Measurements from ENCODE around the gene DPT. TPM values are rescaled to one million over a fixed set of nuclear protein-coding genes. Genes with fewer than 3 reads are reported as not detected.

The DPT gene
- polyA plus RNA-seq, 3 donors = not detected

DNA sequence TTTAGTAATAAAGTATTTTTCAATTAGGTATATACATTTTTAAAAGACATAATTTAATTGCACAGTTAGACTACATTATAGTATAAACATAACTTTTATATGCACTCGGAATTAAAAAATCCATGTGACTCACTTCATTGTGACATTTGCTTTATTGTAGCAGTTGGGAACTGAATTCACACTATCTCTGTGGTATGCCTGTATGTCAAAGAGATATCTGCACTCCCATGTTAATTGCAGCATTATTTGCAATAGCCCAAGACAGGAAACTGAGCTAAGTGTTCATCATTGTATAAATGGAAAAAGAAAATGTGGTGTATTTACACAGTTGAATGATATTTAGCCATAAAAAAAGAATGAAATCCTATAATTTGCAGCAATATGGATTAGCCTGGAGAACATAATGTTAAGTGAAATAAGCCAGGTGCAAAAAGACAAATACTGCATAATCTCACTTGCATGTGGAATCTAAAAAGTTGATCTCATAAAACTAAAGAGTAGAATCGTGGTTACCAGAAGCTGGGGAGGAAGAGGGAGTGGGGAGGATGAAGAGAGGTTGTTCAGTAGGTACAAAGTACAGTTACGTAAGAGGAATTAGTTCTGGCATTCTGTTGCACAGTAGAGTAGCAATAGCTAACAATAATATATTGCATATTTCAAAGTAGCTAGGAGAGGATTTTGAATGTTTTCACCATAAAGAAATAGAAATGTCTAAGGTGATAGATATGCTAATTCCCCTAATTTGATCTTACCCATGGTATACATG is 64.8 kb downstream of the DPT start:
- no peak overlapping the region for H3K4me3 Mint-ChIP-seq

DNA sequence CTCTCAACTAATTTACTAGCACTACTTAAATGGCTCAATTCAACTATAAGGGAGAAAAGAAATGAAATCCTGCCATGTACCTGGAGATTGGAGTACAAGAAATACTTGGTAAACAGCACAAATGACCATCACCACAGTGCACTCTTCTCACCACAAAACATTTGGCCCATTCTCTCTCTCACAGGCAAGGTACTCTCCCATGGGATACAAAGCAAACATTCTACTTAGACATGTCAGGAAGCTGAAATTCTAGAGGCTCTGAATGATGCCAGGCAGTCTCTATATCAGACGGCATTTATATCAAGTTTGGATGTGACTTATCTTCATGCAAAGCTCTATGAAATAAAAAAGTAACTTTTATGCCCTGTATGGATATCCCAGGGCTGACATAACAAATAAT is 72.5 kb downstream of the DPT start:
- H3K4me3 Mint-ChIP-seq = no peak overlapping the region
- H3K9ac ChIP-seq (ENCODE audit: insufficient read depth, low read length, poor library complexity, severe bottlenecking) = no peak overlapping the region
- H3K9me3 Mint-ChIP-seq = peaks cover 0 to 4% (median 0%) of the 10 kb centered on the region in 7 donors
- H3K4me3 ChIP-seq (replicated peaks in 1 of 3; ENCODE audit: low read depth in 2 of 3, low read length in 3 of 3) = no peak overlapping the region
- no CpG with 5 or more reads among the region's 1 CpG for WGBS (ENCODE audit: insufficient coverage)
- no peak overlapping the region for H3K4me2 ChIP-seq (replicated peaks; ENCODE audit: extremely low read depth, low read length, poor library complexity, severe bottlenecking)
- peaks cover 0 to 3% (median 0%) of the 10 kb centered on the region in 3 donors for H3K27me3 Mint-ChIP-seq (ENCODE audit: low read depth in 3 of 3)
- no peak overlapping the region for H3K27ac Mint-ChIP-seq
- no peaks in the 10 kb centered on the region for H3K9me3 ChIP-seq (replicated peaks in 1 of 2; ENCODE audit: control insufficient read depth in 1 of 2, insufficient read depth in 1 of 2, low read length in 2 of 2)
- no peaks in the 10 kb centered on the region for H3K79me2 ChIP-seq (ENCODE audit: insufficient read depth, low read length)
- DNase-seq = no peak
- H2AFZ ChIP-seq (ENCODE audit: insufficient read depth, low read depth, low read length, poor library complexity, severe bottlenecking) = no peak overlapping the region
- H3K4me1 Mint-ChIP-seq = no peaks in the 10 kb centered on the region
- H4K20me1 ChIP-seq (ENCODE audit: insufficient read depth, low read length) = no peaks in the 10 kb centered on the region
- TF ChIP-seq, protein P1, sequence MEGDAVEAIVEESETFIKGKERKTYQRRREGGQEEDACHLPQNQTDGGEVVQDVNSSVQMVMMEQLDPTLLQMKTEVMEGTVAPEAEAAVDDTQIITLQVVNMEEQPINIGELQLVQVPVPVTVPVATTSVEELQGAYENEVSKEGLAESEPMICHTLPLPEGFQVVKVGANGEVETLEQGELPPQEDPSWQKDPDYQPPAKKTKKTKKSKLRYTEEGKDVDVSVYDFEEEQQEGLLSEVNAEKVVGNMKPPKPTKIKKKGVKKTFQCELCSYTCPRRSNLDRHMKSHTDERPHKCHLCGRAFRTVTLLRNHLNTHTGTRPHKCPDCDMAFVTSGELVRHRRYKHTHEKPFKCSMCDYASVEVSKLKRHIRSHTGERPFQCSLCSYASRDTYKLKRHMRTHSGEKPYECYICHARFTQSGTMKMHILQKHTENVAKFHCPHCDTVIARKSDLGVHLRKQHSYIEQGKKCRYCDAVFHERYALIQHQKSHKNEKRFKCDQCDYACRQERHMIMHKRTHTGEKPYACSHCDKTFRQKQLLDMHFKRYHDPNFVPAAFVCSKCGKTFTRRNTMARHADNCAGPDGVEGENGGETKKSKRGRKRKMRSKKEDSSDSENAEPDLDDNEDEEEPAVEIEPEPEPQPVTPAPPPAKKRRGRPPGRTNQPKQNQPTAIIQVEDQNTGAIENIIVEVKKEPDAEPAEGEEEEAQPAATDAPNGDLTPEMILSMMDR (IDR thresholded peaks at IDR 0.05) = no peak
- H3K4me1 ChIP-seq (ENCODE audit: control insufficient read depth in 1 of 2, insufficient read depth in 2 of 2, low read length in 2 of 2) = no peaks in the 10 kb centered on the region
- H3K27ac ChIP-seq (ENCODE audit: low read depth in 1 of 2, low read length in 2 of 2) = no peak overlapping the region
- intact Hi-C loops (cut with micrococcal nuclease) = no loop called here
- H3K27me3 ChIP-seq (ENCODE audit: control insufficient read depth in 2 of 2, insufficient read depth in 2 of 2, low read length in 2 of 2) = no peaks in the 10 kb centered on the region
- H3K36me3 Mint-ChIP-seq = no peaks in the 10 kb centered on the region
- H3K36me3 ChIP-seq (replicated peaks in 1 of 2; ENCODE audit: control insufficient read depth in 1 of 2, insufficient read depth in 2 of 2, low read length in 2 of 2) = no peaks in the 10 kb centered on the region

More for the DNA sequence above, 64.8 kb downstream of the DPT start:
- Mint-ChIP-seq H3K27me3 (ENCODE audit: low read depth in 3 of 3) (no peaks in the 10 kb centered on the region), H3K27ac (no peak overlapping the region), H3K9me3 (peaks cover 0 to 5% (median 1%) of the 10 kb centered on the region in 7 donors), H3K36me3 (no peaks in the 10 kb centered on the region), H3K4me1 (no peaks in the 10 kb centered on the region)
- TF ChIP-seq, protein P1 (IDR thresholded peaks at IDR 0.05) = no peak
- DNase-seq = no peak
- Histone ChIP-seq H3K79me2 (ENCODE audit: insufficient read depth, low read length) (no peaks in the 10 kb centered on the region), H3K4me3 (replicated peaks in 1 of 3; ENCODE audit: low read depth in 2 of 3, low read length in 3 of 3) (no peak overlapping the region), H3K4me1 (ENCODE audit: control insufficient read depth in 1 of 2, insufficient read depth in 2 of 2, low read length in 2 of 2) (no peaks in the 10 kb centered on the region), H3K9me3 (replicated peaks in 1 of 2; ENCODE audit: control insufficient read depth in 1 of 2, insufficient read depth in 1 of 2, low read length in 2 of 2) (peaks cover 0 to 3% of the 10 kb centered on the region in 2 donors), H3K36me3 (replicated peaks in 1 of 2; ENCODE audit: control insufficient read depth in 1 of 2, insufficient read depth in 2 of 2, low read length in 2 of 2) (no peaks in the 10 kb centered on the region), H3K9ac (ENCODE audit: insufficient read depth, low read length, poor library complexity, severe bottlenecking) (no peak overlapping the region), H3K27ac (ENCODE audit: low read depth in 1 of 2, low read length in 2 of 2) (no peak overlapping the region), H2AFZ (ENCODE audit: insufficient read depth, low read depth, low read length, poor library complexity, severe bottlenecking) (no peak overlapping the region), H3K27me3 (ENCODE audit: control insufficient read depth in 2 of 2, insufficient read depth in 2 of 2, low read length in 2 of 2) (no peaks in the 10 kb centered on the region), H4K20me1 (ENCODE audit: insufficient read depth, low read length) (no peaks in the 10 kb centered on the region), H3K4me2 (replicated peaks; ENCODE audit: extremely low read depth, low read length, poor library complexity, severe bottlenecking) (no peak overlapping the region)
- no CpG with 5 or more reads among the region's 3 CpGs for WGBS (ENCODE audit: insufficient coverage)
- intact Hi-C loops (cut with micrococcal nuclease) = no loop called here

All from CD14-positive monocyte (primary cell).